ENCODE measurements around the gene NFU1.

DNA sequence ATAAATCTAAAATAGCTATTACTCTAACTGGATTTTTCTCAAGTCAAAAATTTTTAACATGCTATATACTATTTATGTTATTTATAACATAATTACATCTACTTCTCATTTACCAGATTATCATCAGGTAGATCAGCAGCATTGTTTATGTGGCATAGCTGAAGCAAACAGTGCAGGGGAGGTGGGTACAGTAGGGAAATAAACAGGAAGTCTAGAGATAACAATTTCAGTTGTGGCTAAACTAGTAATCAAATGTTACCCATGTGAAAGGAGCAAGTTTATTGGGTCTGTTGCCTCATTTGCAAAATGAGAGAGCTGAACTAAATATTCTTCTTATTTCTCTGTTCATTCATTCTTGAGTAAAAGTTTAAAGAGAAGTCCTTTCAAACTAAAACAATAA, 77.9 kb downstream of the NFU1 start:
- TF ChIP-seq, protein P1, sequence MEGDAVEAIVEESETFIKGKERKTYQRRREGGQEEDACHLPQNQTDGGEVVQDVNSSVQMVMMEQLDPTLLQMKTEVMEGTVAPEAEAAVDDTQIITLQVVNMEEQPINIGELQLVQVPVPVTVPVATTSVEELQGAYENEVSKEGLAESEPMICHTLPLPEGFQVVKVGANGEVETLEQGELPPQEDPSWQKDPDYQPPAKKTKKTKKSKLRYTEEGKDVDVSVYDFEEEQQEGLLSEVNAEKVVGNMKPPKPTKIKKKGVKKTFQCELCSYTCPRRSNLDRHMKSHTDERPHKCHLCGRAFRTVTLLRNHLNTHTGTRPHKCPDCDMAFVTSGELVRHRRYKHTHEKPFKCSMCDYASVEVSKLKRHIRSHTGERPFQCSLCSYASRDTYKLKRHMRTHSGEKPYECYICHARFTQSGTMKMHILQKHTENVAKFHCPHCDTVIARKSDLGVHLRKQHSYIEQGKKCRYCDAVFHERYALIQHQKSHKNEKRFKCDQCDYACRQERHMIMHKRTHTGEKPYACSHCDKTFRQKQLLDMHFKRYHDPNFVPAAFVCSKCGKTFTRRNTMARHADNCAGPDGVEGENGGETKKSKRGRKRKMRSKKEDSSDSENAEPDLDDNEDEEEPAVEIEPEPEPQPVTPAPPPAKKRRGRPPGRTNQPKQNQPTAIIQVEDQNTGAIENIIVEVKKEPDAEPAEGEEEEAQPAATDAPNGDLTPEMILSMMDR (IDR thresholded peaks at IDR 0.05) = no peak
- TF ChIP-seq POLR2A (IDR thresholded peaks at IDR 0.05) = no peak
